ENCODE results near the gene RRP1B. TPM values are rescaled to one million over a fixed set of nuclear protein-coding genes. Genes with fewer than 3 reads are reported as not detected.
"Not testable (repeated sequence)": the region's sequence is repeated elsewhere in the genome, so short reads cannot be mapped to it uniquely, and the experiment has no call there.

RRP1B gene
- total RNA-seq, 1 donor from 2014 or later, result 47.4 TPM

- H3K27me3 ChIP-seq (ENCODE audit: control insufficient read depth, insufficient read depth, low read length), result no peaks in the 10 kb centered on the region
- H3K4me3 ChIP-seq (ENCODE audit: low read depth, low read length), result no peak overlapping the region
- no peak for DNase-seq (ENCODE audit: low read depth)
- peaks cover 3% of the 10 kb centered on the region for H3K36me3 ChIP-seq (ENCODE audit: control insufficient read depth, insufficient read depth, low read length)
- no peak for TF ChIP-seq CTCF (IDR thresholded peaks at IDR 0.05; ENCODE audit: insufficient read depth, low read length, poor library complexity, severe bottlenecking)
Observed at GRCh38 chr21:43669828-43670605, 10.7 kb downstream of the RRP1B start.

GRCh38 chr21:43675871-43676270 is 16.5 kb downstream of the RRP1B start:
- H3K4me3 ChIP-seq (ENCODE audit: low read depth, low read length), result no peak overlapping the region
- no peaks in the 10 kb centered on the region for H3K27me3 ChIP-seq (ENCODE audit: control insufficient read depth, insufficient read depth, low read length)
- H3K36me3 ChIP-seq (ENCODE audit: control insufficient read depth, insufficient read depth, low read length), result peaks cover 6% of the 10 kb centered on the region
- no peak for DNase-seq (ENCODE audit: low read depth)
- TF ChIP-seq CTCF (IDR thresholded peaks at IDR 0.05; ENCODE audit: insufficient read depth, low read length, poor library complexity, severe bottlenecking), result no peak

GRCh38 chr21:43676391-43676790 is 17.0 kb downstream of the RRP1B start:
- DNase-seq (ENCODE audit: low read depth), result no peak
- no peak for TF ChIP-seq CTCF (IDR thresholded peaks at IDR 0.05; ENCODE audit: insufficient read depth, low read length, poor library complexity, severe bottlenecking)
- Histone ChIP-seq H3K36me3 (ENCODE audit: control insufficient read depth, insufficient read depth, low read length) (peaks cover 4% of the 10 kb centered on the region), H3K27me3 (ENCODE audit: control insufficient read depth, insufficient read depth, low read length) (no peaks in the 10 kb centered on the region), H3K4me3 (ENCODE audit: low read depth, low read length) (no peak overlapping the region)

- Histone ChIP-seq H3K36me3 (ENCODE audit: control insufficient read depth, insufficient read depth, low read length) (peaks cover 4% of the 10 kb centered on the region), H3K4me3 (ENCODE audit: low read depth, low read length) (no peak overlapping the region), H3K27me3 (ENCODE audit: control insufficient read depth, insufficient read depth, low read length) (no peaks in the 10 kb centered on the region)
- no peak for DNase-seq (ENCODE audit: low read depth)
- TF ChIP-seq CTCF (IDR thresholded peaks at IDR 0.05; ENCODE audit: insufficient read depth, low read length, poor library complexity, severe bottlenecking), result no peak
Observed at GRCh38 chr21:43679951-43680350, 20.6 kb downstream of the RRP1B start.

GRCh38 chr21:43680421-43680820 is 21.1 kb downstream of the RRP1B start:
- not testable (repeated sequence) for H3K36me3 ChIP-seq (ENCODE audit: control insufficient read depth, insufficient read depth, low read length); H3K27me3 ChIP-seq (ENCODE audit: control insufficient read depth, insufficient read depth, low read length); H3K4me3 ChIP-seq (ENCODE audit: low read depth, low read length); DNase-seq (ENCODE audit: low read depth)

- Histone ChIP-seq H3K27me3 (ENCODE audit: control insufficient read depth, insufficient read depth, low read length) (no peaks in the 10 kb centered on the region), H3K36me3 (ENCODE audit: control insufficient read depth, insufficient read depth, low read length) (peaks cover 6% of the 10 kb centered on the region), H3K4me3 (ENCODE audit: low read depth, low read length) (no peak overlapping the region)
- TF ChIP-seq CTCF (IDR thresholded peaks at IDR 0.05; ENCODE audit: insufficient read depth, low read length, poor library complexity, severe bottlenecking), result no peak
- no peak for DNase-seq (ENCODE audit: low read depth)
Observed at GRCh38 chr21:43681650-43682049, 22.3 kb downstream of the RRP1B start.
